ENCODE data around the gene TXNRD2. TPM values are rescaled to one million over a fixed set of nuclear protein-coding genes. Genes with fewer than 3 reads are reported as not detected.
"Not testable (repeated sequence)": the region's sequence is repeated elsewhere in the genome, so short reads cannot be mapped to it uniquely, and the experiment has no call there.

TXNRD2 gene
- total RNA-seq, 1 experiment from 2014 or later, result 33.7 TPM

GRCh38 chr22:19886605-19887255, 54.9 kb downstream of the TXNRD2 start:
- intact Hi-C loops (cut with micrococcal nuclease; ENCODE audit: unreplicated experiment), result no loop called here
- TF ChIP-seq CTCF (IDR thresholded peaks at IDR 0.05; ENCODE audit: unreplicated experiment), result no peak
- Mint-ChIP-seq H3K27me3 (ENCODE audit: unreplicated experiment) (no peaks in the 10 kb centered on the region), H3K36me3 (ENCODE audit: insufficient read depth, unreplicated experiment) (peaks cover 6% of the 10 kb centered on the region), H3K4me1 (ENCODE audit: low read depth, unreplicated experiment) (peaks cover 5% of the 10 kb centered on the region), H3K9me3 (ENCODE audit: low read depth, unreplicated experiment) (no peaks in the 10 kb centered on the region), H3K27ac (ENCODE audit: unreplicated experiment) (no peak overlapping the region), H3K4me3 (ENCODE audit: low read depth, unreplicated experiment) (no peak overlapping the region)
- DNase-seq, result no peak
- no TSS peak for BruUV-seq (replicated peaks)
- CTCF ChIA-PET, result interaction anchor here (1.2 kb wide), 1 partner anchor 18 kb away, joined by 3 read pairs; no protein-coding TSS in a partner anchor

DNA sequence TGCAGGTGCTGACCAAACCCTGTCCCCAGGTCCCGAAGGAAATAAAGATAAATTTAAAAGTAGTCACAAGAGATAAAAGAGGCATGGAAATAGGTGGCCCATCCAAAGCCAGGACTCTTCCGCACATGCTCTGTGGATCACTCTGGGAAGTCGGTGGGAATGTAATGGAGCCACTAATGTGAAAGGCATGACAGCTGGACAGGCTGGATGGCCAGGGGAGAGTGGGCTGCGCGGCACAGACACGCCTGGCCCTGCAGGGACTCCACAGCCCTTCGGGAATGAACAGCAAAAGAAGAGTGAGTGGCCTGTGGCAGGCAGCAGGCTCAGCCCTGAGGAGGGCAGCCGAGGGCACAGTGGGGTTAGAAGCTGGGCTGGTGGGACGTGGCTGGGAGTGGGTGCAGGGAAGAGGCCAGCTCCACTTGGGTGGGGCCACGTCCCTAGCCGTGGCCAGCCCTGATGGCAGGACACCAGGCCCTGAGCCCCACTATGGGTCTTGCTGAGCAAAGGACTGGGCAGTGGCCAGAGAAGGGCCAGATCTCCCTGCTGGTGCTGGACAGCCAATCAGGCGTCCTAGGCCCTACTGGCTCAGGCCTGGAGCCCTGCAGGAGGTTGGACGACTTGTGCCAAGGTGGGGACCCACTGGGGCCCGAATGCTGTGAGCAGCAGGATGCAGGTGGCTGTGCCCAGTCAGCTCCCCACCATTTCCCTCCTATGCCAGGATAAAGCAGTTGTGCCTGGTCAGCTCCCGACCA, 55.6 kb downstream of the TXNRD2 start:
- TF ChIP-seq CTCF (IDR thresholded peaks at IDR 0.05; ENCODE audit: unreplicated experiment), result no peak
- peaks cover 11% of the 10 kb centered on the region for H3K36me3 Mint-ChIP-seq (ENCODE audit: insufficient read depth, unreplicated experiment)
- no peak for DNase-seq
- H3K4me1 Mint-ChIP-seq (ENCODE audit: low read depth, unreplicated experiment), result peaks cover 12% of the 10 kb centered on the region
- no peak overlapping the region for H3K4me3 Mint-ChIP-seq (ENCODE audit: low read depth, unreplicated experiment)
- no TSS peak for BruUV-seq (replicated peaks)
- CTCF ChIA-PET, result no interaction called here
- intact Hi-C loops (cut with micrococcal nuclease; ENCODE audit: unreplicated experiment), result no loop called here
- no peaks in the 10 kb centered on the region for H3K27me3 Mint-ChIP-seq (ENCODE audit: unreplicated experiment)
- H3K9me3 Mint-ChIP-seq (ENCODE audit: low read depth, unreplicated experiment), result no peaks in the 10 kb centered on the region
- no peak overlapping the region for H3K27ac Mint-ChIP-seq (ENCODE audit: unreplicated experiment)

DNA sequence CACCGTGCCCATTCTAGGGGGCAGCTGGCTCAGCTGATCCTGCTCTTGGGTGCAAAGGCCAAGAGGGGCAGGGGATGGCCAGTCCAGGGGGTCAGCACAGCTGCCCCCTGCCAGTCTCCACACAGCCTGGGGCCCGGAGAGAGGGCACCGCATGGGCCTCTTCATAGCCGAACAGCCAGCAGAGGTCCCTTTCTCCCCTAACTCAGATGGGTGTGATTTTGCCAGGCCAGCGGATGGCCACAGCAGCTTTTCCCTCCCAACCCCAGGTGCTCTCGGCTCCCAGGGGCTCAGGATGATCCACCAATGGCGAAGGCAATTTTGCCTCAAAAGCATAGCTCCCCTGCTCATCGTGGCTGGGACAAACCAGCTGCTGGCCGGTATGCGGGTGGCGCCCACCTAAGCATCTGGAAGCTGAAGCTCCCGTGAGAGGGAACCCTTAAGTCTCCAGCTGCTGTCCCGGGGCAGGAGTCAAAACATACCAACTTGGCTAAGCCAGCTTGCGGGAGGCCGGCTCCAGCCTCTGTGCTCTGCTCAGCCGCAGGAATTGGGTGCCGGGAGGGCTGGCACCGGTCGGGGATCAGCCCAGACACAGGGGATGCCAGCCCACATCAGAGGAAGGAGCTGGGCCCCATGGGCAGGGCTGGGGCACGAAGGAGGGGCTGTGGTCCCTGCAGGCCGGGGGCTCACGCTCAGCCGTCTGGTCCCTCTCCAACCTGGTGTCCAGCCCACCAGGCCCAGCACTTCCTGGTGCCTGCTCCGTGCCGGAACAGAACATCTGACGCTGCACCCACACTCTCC, 56.5 kb downstream of the TXNRD2 start:
- Mint-ChIP-seq H3K4me3 (ENCODE audit: low read depth, unreplicated experiment) (no peak overlapping the region), H3K36me3 (ENCODE audit: insufficient read depth, unreplicated experiment) (peaks cover 15% of the 10 kb centered on the region), H3K4me1 (ENCODE audit: low read depth, unreplicated experiment) (peaks cover 21% of the 10 kb centered on the region), H3K9me3 (ENCODE audit: low read depth, unreplicated experiment) (no peaks in the 10 kb centered on the region), H3K27me3 (ENCODE audit: unreplicated experiment) (no peaks in the 10 kb centered on the region), H3K27ac (ENCODE audit: unreplicated experiment) (no peak overlapping the region)
- no peak for DNase-seq
- TF ChIP-seq CTCF (IDR thresholded peaks at IDR 0.05; ENCODE audit: unreplicated experiment), result no peak
- intact Hi-C loops (cut with micrococcal nuclease; ENCODE audit: unreplicated experiment), result no loop called here
- CTCF ChIA-PET, result no interaction called here
- BruUV-seq (replicated peaks), result no TSS peak

GRCh38 chr22:19884161-19884953, 57.3 kb downstream of the TXNRD2 start:
- TF ChIP-seq CTCF (IDR thresholded peaks at IDR 0.05; ENCODE audit: unreplicated experiment), result no peak
- DNase-seq, result no peak
- peaks cover 23% of the 10 kb centered on the region for H3K4me1 Mint-ChIP-seq (ENCODE audit: low read depth, unreplicated experiment)
- peaks cover 15% of the 10 kb centered on the region for H3K36me3 Mint-ChIP-seq (ENCODE audit: insufficient read depth, unreplicated experiment)
- no peak overlapping the region for H3K4me3 Mint-ChIP-seq (ENCODE audit: low read depth, unreplicated experiment)
- no peaks in the 10 kb centered on the region for H3K9me3 Mint-ChIP-seq (ENCODE audit: low read depth, unreplicated experiment)
- H3K27me3 Mint-ChIP-seq (ENCODE audit: unreplicated experiment), result no peaks in the 10 kb centered on the region
- intact Hi-C loops (cut with micrococcal nuclease; ENCODE audit: unreplicated experiment), result no loop called here
- H3K27ac Mint-ChIP-seq (ENCODE audit: unreplicated experiment), result no peak overlapping the region
- CTCF ChIA-PET, result no interaction called here
- BruUV-seq (replicated peaks), result no TSS peak

DNA sequence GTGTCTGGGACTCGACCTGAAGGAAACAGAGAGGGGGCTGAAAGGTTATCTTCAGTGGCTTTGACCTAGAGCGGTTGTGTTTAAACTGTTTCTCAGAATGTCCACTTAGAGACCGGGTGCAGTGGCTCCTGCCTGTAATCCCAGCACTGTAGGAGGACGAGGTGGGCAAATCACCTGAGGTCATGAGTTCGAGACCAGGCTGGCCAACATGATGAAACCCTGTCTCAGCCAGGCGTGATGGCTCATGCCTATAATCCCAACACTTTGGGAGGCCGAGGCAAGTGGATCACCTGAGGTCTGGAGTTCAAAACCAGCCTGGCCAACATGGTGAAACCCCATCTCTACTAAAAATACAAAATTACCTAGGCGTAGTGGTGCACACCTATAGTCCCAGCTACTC, 58.2 kb downstream of the TXNRD2 start:
- BruUV-seq (replicated peaks); H3K9me3 Mint-ChIP-seq (ENCODE audit: low read depth, unreplicated experiment); H3K4me3 Mint-ChIP-seq (ENCODE audit: low read depth, unreplicated experiment); CTCF ChIA-PET; H3K27ac Mint-ChIP-seq (ENCODE audit: unreplicated experiment); DNase-seq; intact Hi-C loops (cut with micrococcal nuclease; ENCODE audit: unreplicated experiment); H3K27me3 Mint-ChIP-seq (ENCODE audit: unreplicated experiment): not testable (repeated sequence)
- Mint-ChIP-seq H3K4me1 (ENCODE audit: low read depth, unreplicated experiment) (peaks cover 23% of the 10 kb centered on the region), H3K36me3 (ENCODE audit: insufficient read depth, unreplicated experiment) (peaks cover 15% of the 10 kb centered on the region)
